Right atrium auricular region (tissue), 2 donors: ENCODE results near the gene OSBPL6. TPM values are rescaled to one million over a fixed set of nuclear protein-coding genes. Genes with fewer than 3 reads are reported as not detected.

Experiments
- DNase-seq: peaks from one replicate; pipeline ENCODE4 v3.0.0-alpha.2; 2019; ENCODE audit warnings: low spot score
- H3K27ac ChIP-seq, 2 donors: fragments of 200-600 bp; sonication (generic); 1 replicate in 1 of 2; 2 replicates in 1 of 2; pipeline ENCODE4 v1.5.1; 2016 to 2019
- H3K27me3 ChIP-seq, 2 donors: fragments of 200-600 bp; sonication (generic); one replicate each; pipeline versions ENCODE4 v1.5.1 to v1.6.0; 2017 to 2019
- H3K36me3 ChIP-seq: fragments of 200-600 bp; sonication (generic); one replicate; pipeline ENCODE4 v1.5.1; 2016
- H3K4me1 ChIP-seq, 2 donors: fragments of 200-600 bp; sonication (generic); one replicate each; pipeline versions ENCODE4 v1.5.1 to v1.6.0; 2017 to 2019
- H3K4me3 ChIP-seq, 2 donors: fragments of 200-600 bp; sonication (generic); 1 replicate in 1 of 2; 2 replicates in 1 of 2; pipeline ENCODE4 v1.5.1; 2017 to 2019; ENCODE audit warnings: mild to moderate bottlenecking in 1 of 2, moderate library complexity in 1 of 2
- H3K9me3 ChIP-seq, 2 donors: fragments of 200-600 bp; sonication (generic); one replicate each; pipeline ENCODE4 v1.5.1; 2019
- CTCF ChIP-seq, 2 donors: fragments of 200-600 bp; sonication (generic); IDR thresholded peaks; one replicate each; pipeline ENCODE4 v1.5.1; 2019; ENCODE audit warnings: antibody characterized with exemption in 2 of 2
- total RNA-seq, 2 donors: library from RNA; depleted of rRNA; stranded (reverse); fragments of >200 nt; gene quantifications; one replicate each; pipeline ENCODE4 v1.1.0, GENCODE V29; 2016

The OSBPL6 gene
- total RNA-seq, 2 donors from 2014 or later: 4.8 to 11.5 TPM

DNA sequence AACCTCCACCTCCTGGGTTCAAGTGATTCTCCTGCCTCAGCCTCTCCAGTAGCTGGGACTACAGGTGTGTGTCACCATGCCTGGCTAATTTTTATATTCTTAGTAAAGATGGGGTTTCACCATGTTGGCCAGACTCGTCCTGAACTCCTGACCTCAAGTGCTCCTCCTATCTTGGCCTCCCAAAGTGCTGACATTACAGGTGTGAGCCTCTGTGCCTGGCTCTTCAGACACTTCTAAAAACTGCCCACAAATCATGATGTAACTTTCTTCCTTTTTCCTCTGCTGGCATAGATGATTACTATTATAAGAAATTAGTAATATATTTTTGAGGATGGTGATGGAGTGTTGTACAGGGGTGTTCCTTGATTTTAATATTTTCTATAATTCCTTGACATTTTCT, 6.0 kb downstream of the OSBPL6 start:
- no peaks in the 10 kb centered on the region for H3K36me3 ChIP-seq
- no peak for TF ChIP-seq CTCF (IDR thresholded peaks at IDR 0.05)
- no peaks in the 10 kb centered on the region for H3K27me3 ChIP-seq
- DNase-seq: no peak
- no peak overlapping the region for H3K4me3 ChIP-seq
- H3K9me3 ChIP-seq: no peaks in the 10 kb centered on the region
- peaks cover 0 to 15% of the 10 kb centered on the region in 2 donors for H3K4me1 ChIP-seq
- no peak overlapping the region for H3K27ac ChIP-seq

DNA sequence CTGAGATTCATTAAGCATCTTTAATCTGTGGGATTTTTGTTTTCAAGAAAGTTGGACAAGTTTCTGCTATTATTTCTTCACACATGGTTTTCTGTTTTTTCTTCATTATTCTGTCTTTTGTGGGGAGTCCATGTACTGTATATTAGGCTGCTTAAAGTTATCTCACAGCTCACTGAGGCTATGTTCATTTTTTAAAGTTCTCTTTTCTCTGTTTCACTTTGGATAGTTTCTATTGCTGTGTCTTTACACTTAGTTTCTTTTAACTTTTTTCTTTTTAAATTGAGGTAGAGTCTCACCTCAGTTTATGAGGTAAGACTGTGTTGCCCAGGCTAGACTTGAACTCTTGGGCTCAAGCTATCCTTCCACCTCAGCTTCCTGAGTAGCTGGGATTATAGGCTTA, 8.6 kb downstream of the OSBPL6 start:
- Histone ChIP-seq H3K27ac (no peak overlapping the region), H3K4me3 (no peak overlapping the region), H3K36me3 (no peaks in the 10 kb centered on the region), H3K4me1 (peaks cover 0 to 5% of the 10 kb centered on the region in 2 donors), H3K27me3 (no peaks in the 10 kb centered on the region), H3K9me3 (no peaks in the 10 kb centered on the region)
- DNase-seq: no peak
- no peak for TF ChIP-seq CTCF (IDR thresholded peaks at IDR 0.05)

DNA sequence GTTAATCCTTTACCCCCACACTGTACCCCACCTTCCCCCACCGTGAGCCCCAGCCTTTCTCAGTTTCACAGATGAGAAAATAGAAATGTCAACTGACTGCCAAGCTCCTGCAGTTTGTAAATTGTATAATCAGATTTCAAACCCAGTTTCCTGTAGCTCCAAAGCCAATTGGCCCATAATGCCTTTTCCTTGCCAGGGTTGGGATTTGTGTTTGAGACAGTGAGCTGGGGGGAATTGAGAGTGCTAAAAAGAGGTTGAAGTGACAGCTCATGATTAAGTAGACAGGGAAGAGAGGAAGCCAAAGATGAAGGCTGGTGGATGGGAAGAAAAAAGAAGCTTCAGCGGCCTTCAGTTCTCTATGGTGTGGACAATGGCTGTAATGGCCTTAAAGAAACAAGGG, 10.7 kb downstream of the OSBPL6 start:
- no peak for TF ChIP-seq CTCF (IDR thresholded peaks at IDR 0.05)
- H3K36me3 ChIP-seq: no peaks in the 10 kb centered on the region
- H3K4me1 ChIP-seq: peaks cover 0 to 5% of the 10 kb centered on the region in 2 donors
- no peaks in the 10 kb centered on the region for H3K9me3 ChIP-seq
- H3K27me3 ChIP-seq: no peaks in the 10 kb centered on the region
- H3K27ac ChIP-seq: no peak overlapping the region
- no peak overlapping the region for H3K4me3 ChIP-seq
- no peak for DNase-seq

- no peak for TF ChIP-seq CTCF (IDR thresholded peaks at IDR 0.05)
- Histone ChIP-seq H3K4me1 (peaks cover 0 to 5% of the 10 kb centered on the region in 2 donors), H3K27ac (no peak overlapping the region), H3K27me3 (no peaks in the 10 kb centered on the region), H3K4me3 (no peak overlapping the region), H3K36me3 (no peaks in the 10 kb centered on the region), H3K9me3 (no peaks in the 10 kb centered on the region)
- DNase-seq: no peak
Measured at GRCh38 chr2:178205853-178206521, 11.7 kb downstream of the OSBPL6 start.

DNA sequence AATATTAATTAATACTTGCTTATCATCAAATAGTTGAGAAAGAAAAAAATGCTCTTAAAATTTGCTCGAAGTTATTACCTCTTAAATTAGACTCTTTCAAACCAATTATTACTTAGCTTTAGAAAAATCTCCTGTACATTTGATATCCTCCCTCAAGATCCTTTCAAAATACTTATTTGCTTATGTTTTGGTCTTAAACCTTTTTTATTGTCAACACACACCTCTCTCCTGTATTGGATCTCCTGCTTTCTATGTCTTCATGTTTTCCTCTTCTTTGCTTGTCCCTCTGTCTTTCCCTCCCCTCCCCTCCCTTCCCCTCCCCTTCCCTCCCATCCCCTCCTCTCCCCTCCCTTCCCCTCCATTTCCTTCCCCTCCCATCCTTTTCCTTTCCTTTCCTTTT, 14.0 kb downstream of the OSBPL6 start:
- Histone ChIP-seq H3K27ac (no peak overlapping the region), H3K9me3 (no peaks in the 10 kb centered on the region), H3K27me3 (no peaks in the 10 kb centered on the region), H3K4me3 (no peak overlapping the region), H3K4me1 (peaks cover 0 to 5% of the 10 kb centered on the region in 2 donors), H3K36me3 (no peaks in the 10 kb centered on the region)
- TF ChIP-seq CTCF (IDR thresholded peaks at IDR 0.05): no peak
- no peak for DNase-seq

GRCh38 chr2:178208817-178209216, 14.5 kb downstream of the OSBPL6 start:
- no peak for DNase-seq
- Histone ChIP-seq H3K4me1 (peaks cover 0 to 5% of the 10 kb centered on the region in 2 donors), H3K9me3 (no peaks in the 10 kb centered on the region), H3K27me3 (no peaks in the 10 kb centered on the region), H3K27ac (no peak overlapping the region), H3K36me3 (no peaks in the 10 kb centered on the region), H3K4me3 (no peak overlapping the region)
- peak in 1 of 2 donors; percentile 48 for TF ChIP-seq CTCF (IDR thresholded peaks at IDR 0.05)
